B cell (primary cell): Measurements from ENCODE around the gene GRID1. TPM values are rescaled to one million over a fixed set of nuclear protein-coding genes. Genes with fewer than 3 reads are reported as not detected.

Experiments
- ATAC-seq: fragments of 200-7000 bp; cut with Tn5 transposase; one replicate; pipeline ENCODE4 v1.10.0; 2021; ENCODE audit warnings: low read depth, mild to moderate bottlenecking, moderate number of reproducible peaks, moderate library complexity
- CTCF ChIA-PET: fragments of 350-600 bp; sonication (Branson Sonifier 250); formaldehyde crosslinking; loops from one replicate; lab custom pipeline; 2021; ENCODE audit warnings: antibody characterized with exemption, inconsistent platforms; lab: Charles Lee
- POLR2A ChIA-PET: fragments of 350-600 bp; sonication (Branson Sonifier 250); formaldehyde crosslinking; loops from one replicate; lab custom pipeline; 2021; ENCODE audit warnings: antibody characterized with exemption; lab: Charles Lee
- DNase-seq: peaks from one replicate; pipeline ENCODE4 v3.0.0; 2013
- H2AFZ ChIP-seq: 2 replicates; pipeline ENCODE4 v1.6.1; 2012; ENCODE audit warnings: mild to moderate bottlenecking, low read depth, low read length; ENCODE audit not compliant: insufficient read depth, poor library complexity, severe bottlenecking
- H3K27ac ChIP-seq, 2 donors: 1 replicate in 1 of 2; 2 replicates in 1 of 2; pipeline ENCODE4 v1.5.1; 2012 to 2013; ENCODE audit warnings: low read length in 2 of 2, mild to moderate bottlenecking in 2 of 2, moderate library complexity in 1 of 2
- H3K27me3 ChIP-seq, 4 experiments: fragments of 200-600 bp in 1 of 4; sonication (generic) in 1 of 4; replicated peaks in 1 of 4; 1 replicate in 2 of 4; 2 replicates in 2 of 4; pipeline versions ENCODE4 v1.6.1 to v1.7.0; 2013 to 2016; ENCODE audit warnings: low read length in 3 of 4, mild to moderate bottlenecking in 2 of 4, mixed read lengths in 1 of 4, moderate library complexity in 1 of 4; ENCODE audit not compliant: insufficient read depth in 4 of 4, control insufficient read depth in 3 of 4; ENCODE audit errors: control extremely low read depth in 1 of 4
- H3K36me3 ChIP-seq, 2 experiments: replicated peaks in 1 of 2; 1 replicate in 1 of 2; 2 replicates in 1 of 2; pipeline versions ENCODE4 v1.6.1 to v1.7.1; 2013; ENCODE audit warnings: low read length in 1 of 2; ENCODE audit not compliant: insufficient read depth in 2 of 2, control insufficient read depth in 1 of 2; ENCODE audit errors: control extremely low read depth in 1 of 2, extremely low read depth in 1 of 2
- H3K4me1 ChIP-seq, 2 donors: fragments of 200-600 bp in 1 of 2; sonication (generic) in 1 of 2; 1 replicate in 1 of 2; 2 replicates in 1 of 2; pipeline versions ENCODE4 v1.5.1 to v1.6.1; 2013 to 2017; ENCODE audit warnings: low read length in 2 of 2; ENCODE audit not compliant: control insufficient read depth in 2 of 2, insufficient read depth in 2 of 2
- H3K4me2 ChIP-seq: replicated peaks from 2 replicates; pipeline ENCODE3; 2012; ENCODE audit warnings: mild to moderate bottlenecking, low read depth, low read length; ENCODE audit not compliant: poor library complexity, severe bottlenecking
- H3K4me3 ChIP-seq, 5 experiments: fragments of 200-600 bp in 1 of 5; sonication (generic) in 1 of 5; 1 replicate in 3 of 5; 2 replicates in 2 of 5; pipeline versions ENCODE4 v1.5.1 to v1.7.0; 2011 to 2016; ENCODE audit warnings: low read length in 4 of 5, mild to moderate bottlenecking in 4 of 5, low read depth in 2 of 5, control low read depth in 1 of 5, moderate library complexity in 1 of 5; ENCODE audit not compliant: insufficient read depth in 1 of 5; ENCODE audit errors: control extremely low read depth in 1 of 5, extremely low read depth in 1 of 5
- H3K79me2 ChIP-seq: fragments of 200-600 bp; sonication (generic); one replicate; pipeline ENCODE4 v1.6.0; 2016; ENCODE audit warnings: low read length; ENCODE audit not compliant: control insufficient read depth, insufficient read depth
- H3K9ac ChIP-seq: fragments of 200-600 bp; sonication (generic); 2 replicates; pipeline ENCODE4 v1.6.1; 2017; ENCODE audit warnings: mild to moderate bottlenecking, low read length, moderate library complexity
- H3K9me3 ChIP-seq, 3 donors: one replicate each; pipeline versions ENCODE4 v1.6.1 to v1.7.1; 2013; ENCODE audit warnings: low read length in 2 of 3; ENCODE audit not compliant: control insufficient read depth in 2 of 3, insufficient read depth in 1 of 3; ENCODE audit errors: control extremely low read depth in 1 of 3
- H4K20me1 ChIP-seq: 2 replicates; pipeline ENCODE4 v1.6.0; 2012; ENCODE audit warnings: mild to moderate bottlenecking, low read length; ENCODE audit not compliant: insufficient read depth, control insufficient read depth, poor library complexity, severe bottlenecking
- H3K27ac Mint-ChIP-seq: one replicate; pipeline ENCODE4 v1.8.0; 2021; ENCODE audit warnings: mixed read lengths
- H3K27me3 Mint-ChIP-seq: one replicate; pipeline ENCODE4 v1.8.0; 2021; ENCODE audit warnings: mixed read lengths
- H3K4me1 Mint-ChIP-seq: one replicate; pipeline ENCODE4 v1.8.0; 2021; ENCODE audit warnings: mixed read lengths
- H3K4me3 Mint-ChIP-seq: one replicate; pipeline ENCODE4 v1.8.0; 2021; ENCODE audit warnings: mixed read lengths
- H3K9me3 Mint-ChIP-seq: one replicate; pipeline ENCODE4 v1.8.0; 2022; ENCODE audit warnings: mixed read lengths; ENCODE audit not compliant: insufficient read depth
- CTCF ChIP-seq: fragments of 200-600 bp; IDR thresholded peaks from one replicate; pipeline ENCODE4 v1.8.0; 2022; ENCODE audit warnings: antibody characterized with exemption, mild to moderate bottlenecking
- EZH2 ChIP-seq: IDR thresholded peaks from 2 replicates; pipeline ENCODE4 v1.6.1; 2012; ENCODE audit warnings: borderline replicate concordance, low read depth, mild to moderate bottlenecking, moderate library complexity, low read length; ENCODE audit not compliant: insufficient read depth, poor library complexity, severe bottlenecking
- WGBS: methylation state at CpG from one replicate; pipeline ENCODE4 v1.1.5; 2013; ENCODE audit warnings: missing lambda C conversion rate; ENCODE audit not compliant: insufficient coverage; 5-methylcytosine and 5-hydroxymethylcytosine counted together
- intact Hi-C: fragments of 100-400 bp; cut with micrococcal nuclease; formaldehyde crosslinking; loops from one replicate; pipeline ENCODE4 v1.10.0; 2022
- polyA plus RNA-seq: library from polyadenylated mRNA; depleted of rRNA; stranded (reverse); fragments of >200 nt; gene quantifications from 2 replicates; pipeline ENCODE4 v1.2.3, GENCODE V29; 2012
- total RNA-seq, 2 donors: library from RNA; stranded (reverse); fragments of 120-200 nt in 1 of 2; gene quantifications; 1 replicate in 1 of 2; 2 replicates in 1 of 2; pipeline versions ENCODE4 v1.2.3 to v1.2.4, GENCODE V29; 2013 to 2022

GRID1 gene
- total and polyA plus RNA-seq, 2 donors (not counting 1 experiment from before 2014, with no cell fraction given): not detected

DNA sequence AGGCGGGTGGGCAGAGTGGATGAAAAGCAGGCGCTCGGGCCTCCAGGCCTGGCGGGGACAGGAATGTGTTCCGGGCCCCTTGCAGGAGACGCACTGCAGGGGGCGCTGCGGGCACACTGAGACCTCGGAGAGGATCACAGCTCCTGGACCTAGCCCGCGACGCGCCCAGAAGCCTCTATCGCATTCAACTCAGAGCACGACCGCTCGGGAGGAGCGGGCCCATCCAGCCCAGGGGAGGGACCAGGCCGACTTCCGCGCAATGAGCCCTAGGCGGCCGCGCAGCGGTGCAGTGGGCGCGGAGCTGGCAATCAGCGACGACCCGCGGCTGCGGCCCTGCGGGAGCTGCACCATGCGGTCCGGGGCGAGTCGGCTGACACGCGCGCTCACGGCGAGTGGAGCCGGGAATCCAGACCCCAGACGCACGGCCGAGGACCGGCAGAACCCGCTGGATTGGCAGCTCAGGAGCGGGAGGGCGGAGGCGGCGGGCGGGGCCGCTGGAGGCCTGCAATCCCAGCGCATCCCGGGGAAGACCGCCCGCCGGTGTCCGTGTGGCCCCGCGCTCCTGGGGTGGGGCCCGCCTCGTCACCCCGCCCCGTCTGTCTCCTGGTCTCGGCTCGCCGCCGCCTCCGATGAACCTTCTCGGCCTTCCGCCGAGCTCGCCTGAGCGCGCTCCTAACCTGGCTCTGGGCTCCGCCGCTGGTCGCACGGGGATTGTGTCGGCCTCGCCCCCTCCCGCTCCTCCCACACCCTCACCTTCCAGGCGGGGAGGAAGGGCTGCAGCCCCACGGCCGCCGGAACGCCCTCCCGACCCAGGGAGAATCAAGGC, 33.5 kb upstream of the GRID1 start:
- H3K27ac ChIP-seq: peak overlapping the region; percentile 15 to 61

More for the DNA sequence above, 33.5 kb upstream of the GRID1 start:
- Histone ChIP-seq H3K4me3 (peak overlapping the region in 4 of 5 experiments; percentile 61 to 77 (median 63)), H3K4me1 (peaks cover 13 to 20% of the 10 kb centered on the region in 2 donors), H3K9me3 (no peaks in the 10 kb centered on the region), H3K27me3 (peaks cover 0 to 7% (median 4%) of the 10 kb centered on the region in 4 experiments), H3K79me2 (no peaks in the 10 kb centered on the region), H3K4me2 (peak overlapping the region; percentile 100), H2AFZ (peak overlapping the region; percentile 88), H4K20me1 (no peaks in the 10 kb centered on the region), H3K9ac (peak overlapping the region; percentile 81), H3K36me3 (no peaks in the 10 kb centered on the region)
- Mint-ChIP-seq H3K4me3 (peak overlapping the region; percentile 93), H3K9me3 (no peaks in the 10 kb centered on the region), H3K27me3 (peaks cover 16% of the 10 kb centered on the region), H3K4me1 (peaks cover 15% of the 10 kb centered on the region), H3K27ac (peak overlapping the region; percentile 61)
- POLR2A ChIA-PET: interaction anchor here (0.8 to 2.6 kb wide), 4 partner anchors 12 to 571 kb away, joined by 3 to 13 read pairs (median 4); no protein-coding TSS in a partner anchor
- peak; percentile 98 for TF ChIP-seq CTCF
- no peak for TF ChIP-seq EZH2
- ATAC-seq (peak; percentile 88), DNase-seq (peak; percentile 92)
- WGBS: under 1% methylated on average over 90 of the region's 90 CpGs
- intact Hi-C loops: loop anchor here (1.0 to 5.0 kb wide), 6 partner anchors 13 to 497 kb away; partner anchors contain the start of genes BMPR1A and WAPL
- CTCF ChIA-PET: interaction anchor here (0.7 to 6.5 kb wide), 29 partner anchors 8 to 500 kb away, joined by 3 to 156 read pairs (median 4); partner anchors contain the start of gene WAPL
